Measurements from ENCODE around the gene GPR68.

GRCh38 chr14:91273885-91274273 is 29.4 kb upstream of the GPR68 start:
- TF ChIP-seq ZNF274 (IDR thresholded peaks at IDR 0.05; ENCODE audit: low read depth, low read length): no peak
- TF ChIP-seq YY1 (IDR thresholded peaks at IDR 0.05; ENCODE audit: insufficient read depth, insufficient read length): no peak
